Measurements from ENCODE around the gene THRSP.
A peak's percentile ranks its signal among the peaks of the same experiment; 100 is the strongest.
"Not testable (repeated sequence)": the region's sequence is repeated elsewhere in the genome, so short reads cannot be mapped to it uniquely, and the experiment has no call there.

Gene THRSP

DNA sequence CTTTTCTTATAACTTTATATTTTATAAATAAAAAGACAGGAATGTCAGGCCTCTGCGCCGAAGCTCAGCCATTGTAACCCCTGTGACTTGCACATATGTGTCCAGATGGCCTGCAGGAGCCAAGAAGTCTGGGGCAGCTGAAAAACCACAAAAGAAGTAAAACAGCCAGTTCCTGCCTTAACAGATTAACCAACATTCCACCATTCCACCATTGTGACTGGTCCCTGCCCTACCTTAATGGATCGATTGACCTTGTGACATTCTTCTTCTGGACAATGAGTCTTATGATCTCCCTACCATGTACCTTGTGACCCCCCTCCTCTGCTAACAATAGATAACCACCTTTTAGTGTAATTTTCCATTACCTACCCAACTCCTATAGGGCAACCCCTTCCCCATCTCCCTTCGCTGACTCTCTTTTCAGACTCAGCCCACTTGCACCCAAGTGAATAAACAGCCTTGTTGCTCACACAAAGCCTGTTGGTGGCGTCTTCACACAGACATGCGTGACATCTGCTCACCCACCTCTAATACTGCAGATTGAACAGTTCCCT, 22.9 kb downstream of the THRSP start:
- not testable (repeated sequence) for H3K9me3 Mint-ChIP-seq; H3K27me3 Mint-ChIP-seq; H3K4me1 Mint-ChIP-seq; H3K27ac Mint-ChIP-seq (ENCODE audit: low read depth); H3K4me3 Mint-ChIP-seq; ATAC-seq (replicated peaks; ENCODE audit: extremely low read depth, poor library complexity, severe bottlenecking); DNase-seq (ENCODE audit: low spot score in 2 of 2); H3K36me3 Mint-ChIP-seq (ENCODE audit: insufficient read depth)

DNA sequence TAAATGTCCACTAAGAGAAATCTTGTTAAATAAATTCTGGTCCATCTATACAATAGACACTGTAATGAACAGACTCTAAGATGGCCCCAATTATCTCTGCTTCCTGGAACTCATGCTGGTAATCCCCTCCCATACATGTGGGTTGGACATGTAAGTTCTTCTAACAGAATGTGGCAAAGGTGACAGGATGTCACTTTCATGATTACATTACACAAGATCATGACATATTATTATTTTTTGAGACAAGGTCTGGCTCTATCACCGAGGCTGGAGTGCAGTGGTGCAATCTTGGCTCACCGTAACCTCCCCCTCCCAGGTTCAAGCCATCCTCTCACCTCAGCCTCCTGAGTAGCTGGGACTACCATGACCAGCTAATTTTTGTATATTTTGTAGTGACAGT, 30.6 kb downstream of the THRSP start:
- Mint-ChIP-seq H3K4me3 (no peak overlapping the region), H3K9me3 (no peaks in the 10 kb centered on the region), H3K36me3 (ENCODE audit: insufficient read depth) (no peaks in the 10 kb centered on the region), H3K27me3 (no peaks in the 10 kb centered on the region), H3K27ac (ENCODE audit: low read depth) (no peak overlapping the region), H3K4me1 (no peaks in the 10 kb centered on the region)
- ATAC-seq (replicated peaks; ENCODE audit: extremely low read depth, poor library complexity, severe bottlenecking) (peak; percentile 64), DNase-seq (ENCODE audit: low spot score in 2 of 2) (no peak)

DNA sequence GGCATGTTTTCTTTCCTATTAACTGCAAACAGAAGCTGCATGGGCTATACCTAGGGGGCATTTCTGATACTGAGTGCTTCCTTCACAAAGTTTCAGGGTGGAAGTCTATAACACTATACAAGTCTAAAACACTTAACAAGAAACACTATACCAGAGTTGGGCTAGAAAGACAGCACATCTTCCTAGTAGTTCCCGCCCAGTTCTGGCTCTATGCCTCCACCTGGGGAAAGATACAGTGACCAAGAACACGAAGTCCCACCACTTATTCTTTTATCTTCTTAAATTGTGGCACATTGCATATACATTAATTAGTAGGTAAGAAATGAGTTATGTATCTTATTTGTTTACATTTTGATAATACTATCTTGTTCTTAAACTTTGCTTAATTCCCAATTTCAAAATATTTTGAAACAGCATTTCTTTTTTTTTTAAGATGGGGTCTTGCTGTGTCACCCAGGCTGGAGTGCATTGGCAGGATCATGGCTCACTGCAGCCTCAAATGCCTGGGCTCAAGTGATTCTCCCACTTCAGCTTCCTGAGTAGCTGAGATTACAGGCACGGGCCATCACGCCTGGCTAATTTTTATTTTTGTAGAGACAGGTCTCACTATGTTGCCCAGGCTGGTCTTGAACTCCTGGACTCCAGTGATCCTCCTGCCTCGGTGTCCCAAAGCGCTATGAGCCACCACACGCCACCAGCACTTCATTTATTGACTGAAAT, 34.2 kb downstream of the THRSP start:
- Mint-ChIP-seq H3K4me1 (no peaks in the 10 kb centered on the region), H3K9me3 (no peaks in the 10 kb centered on the region), H3K36me3 (ENCODE audit: insufficient read depth) (peaks cover 12% of the 10 kb centered on the region), H3K4me3 (no peak overlapping the region), H3K27ac (ENCODE audit: low read depth) (no peak overlapping the region), H3K27me3 (no peaks in the 10 kb centered on the region)
- ATAC-seq (replicated peaks; ENCODE audit: extremely low read depth, poor library complexity, severe bottlenecking) (no peak), DNase-seq (ENCODE audit: low spot score in 2 of 2) (no peak)

DNA sequence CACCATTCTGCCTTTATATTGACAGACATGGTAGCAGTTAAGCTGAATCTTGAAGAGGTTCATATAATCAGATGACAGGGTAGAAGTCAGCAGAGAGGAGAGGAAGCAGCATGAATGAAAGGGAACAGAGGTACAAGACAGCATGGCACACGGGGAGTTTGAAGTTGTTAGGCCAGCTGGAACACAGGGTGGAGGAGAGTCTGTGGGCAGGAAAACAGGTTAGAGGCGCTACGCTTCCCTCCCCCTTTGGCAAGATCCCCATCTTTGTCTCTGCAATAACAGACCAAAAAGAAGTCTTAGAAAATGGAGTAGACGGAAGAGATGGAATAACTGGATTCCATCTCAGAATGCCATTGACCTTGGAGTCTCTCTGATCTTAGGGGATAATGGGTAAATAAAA, 36.0 kb downstream of the THRSP start:
- Mint-ChIP-seq H3K4me1 (no peaks in the 10 kb centered on the region), H3K27ac (ENCODE audit: low read depth) (no peak overlapping the region), H3K36me3 (ENCODE audit: insufficient read depth) (peaks cover 18% of the 10 kb centered on the region), H3K27me3 (no peaks in the 10 kb centered on the region), H3K9me3 (no peaks in the 10 kb centered on the region), H3K4me3 (no peak overlapping the region)
- DNase-seq (ENCODE audit: low spot score in 2 of 2) (no peak), ATAC-seq (replicated peaks; ENCODE audit: extremely low read depth, poor library complexity, severe bottlenecking) (no peak)

DNA sequence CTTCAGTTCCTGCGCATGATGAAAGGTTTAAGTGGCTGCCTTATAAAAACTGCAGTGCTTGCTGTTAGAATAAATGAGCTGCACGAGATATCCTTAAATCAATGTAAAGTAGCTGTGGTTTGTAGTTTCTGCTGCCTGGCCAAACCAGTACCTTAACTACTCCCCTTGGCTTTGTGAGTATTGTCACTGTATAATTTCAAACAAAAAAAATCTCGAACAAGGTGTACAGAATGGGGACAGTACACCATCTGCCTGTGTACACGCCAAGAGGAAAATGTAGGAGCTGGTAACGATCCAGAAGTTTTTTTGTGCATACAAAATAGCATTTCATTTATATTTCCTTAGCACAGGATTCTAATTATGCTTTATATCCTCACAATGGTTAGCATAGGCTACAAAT, 36.6 kb downstream of the THRSP start:
- no peak for DNase-seq (ENCODE audit: low spot score in 2 of 2)
- H3K27me3 Mint-ChIP-seq, result no peaks in the 10 kb centered on the region
- no peaks in the 10 kb centered on the region for H3K4me1 Mint-ChIP-seq
- H3K9me3 Mint-ChIP-seq, result no peaks in the 10 kb centered on the region
- H3K27ac Mint-ChIP-seq (ENCODE audit: low read depth), result no peak overlapping the region
- no peak for ATAC-seq (replicated peaks; ENCODE audit: extremely low read depth, poor library complexity, severe bottlenecking)
- H3K36me3 Mint-ChIP-seq (ENCODE audit: insufficient read depth), result peaks cover 18% of the 10 kb centered on the region
- H3K4me3 Mint-ChIP-seq, result no peak overlapping the region

DNA sequence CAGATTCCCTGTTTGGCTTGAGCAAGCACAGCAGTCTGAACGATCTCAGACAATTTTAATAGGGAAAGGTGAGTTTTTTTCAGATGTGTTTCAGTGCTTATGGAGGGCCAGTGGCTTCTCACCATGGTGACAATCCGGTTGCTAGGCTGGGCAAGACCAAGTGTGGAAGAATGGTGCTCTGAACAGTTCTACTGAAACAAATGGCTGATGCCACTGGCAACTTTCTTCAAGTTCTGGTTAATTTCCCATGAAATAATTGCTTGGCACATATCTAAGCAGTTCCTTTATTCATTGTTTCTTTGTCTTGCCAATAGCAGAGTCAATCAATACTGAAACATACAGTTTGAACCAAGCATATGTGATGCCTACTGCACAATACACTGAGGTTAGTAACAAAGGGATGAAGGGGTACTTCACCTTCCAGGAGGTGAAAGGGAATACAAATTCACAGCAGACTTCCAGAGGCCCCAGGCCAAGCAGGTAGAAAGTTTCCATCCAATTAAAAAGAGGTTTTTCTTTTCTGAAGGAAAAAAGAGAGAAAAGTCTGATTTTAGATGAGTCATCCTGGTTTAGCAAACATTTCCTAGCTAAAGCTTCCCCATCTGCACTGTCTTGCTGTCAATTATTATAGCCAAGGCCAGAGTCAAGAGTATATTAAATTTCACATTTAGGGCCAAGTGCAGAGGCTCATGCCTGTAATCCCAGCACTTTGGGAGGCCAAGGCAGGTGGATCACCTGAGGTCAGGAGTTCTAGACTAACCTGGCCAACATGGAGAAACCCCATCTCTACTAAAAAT, 37.2 kb downstream of the THRSP start:
- H3K4me1 Mint-ChIP-seq, result no peaks in the 10 kb centered on the region
- ATAC-seq (replicated peaks; ENCODE audit: extremely low read depth, poor library complexity, severe bottlenecking) (no peak), DNase-seq (ENCODE audit: low spot score in 2 of 2) (no peak)
- no peaks in the 10 kb centered on the region for H3K27me3 Mint-ChIP-seq
- no peaks in the 10 kb centered on the region for H3K9me3 Mint-ChIP-seq
- H3K36me3 Mint-ChIP-seq (ENCODE audit: insufficient read depth), result peaks cover 18% of the 10 kb centered on the region
- no peak overlapping the region for H3K27ac Mint-ChIP-seq (ENCODE audit: low read depth)
- no peak overlapping the region for H3K4me3 Mint-ChIP-seq

DNA sequence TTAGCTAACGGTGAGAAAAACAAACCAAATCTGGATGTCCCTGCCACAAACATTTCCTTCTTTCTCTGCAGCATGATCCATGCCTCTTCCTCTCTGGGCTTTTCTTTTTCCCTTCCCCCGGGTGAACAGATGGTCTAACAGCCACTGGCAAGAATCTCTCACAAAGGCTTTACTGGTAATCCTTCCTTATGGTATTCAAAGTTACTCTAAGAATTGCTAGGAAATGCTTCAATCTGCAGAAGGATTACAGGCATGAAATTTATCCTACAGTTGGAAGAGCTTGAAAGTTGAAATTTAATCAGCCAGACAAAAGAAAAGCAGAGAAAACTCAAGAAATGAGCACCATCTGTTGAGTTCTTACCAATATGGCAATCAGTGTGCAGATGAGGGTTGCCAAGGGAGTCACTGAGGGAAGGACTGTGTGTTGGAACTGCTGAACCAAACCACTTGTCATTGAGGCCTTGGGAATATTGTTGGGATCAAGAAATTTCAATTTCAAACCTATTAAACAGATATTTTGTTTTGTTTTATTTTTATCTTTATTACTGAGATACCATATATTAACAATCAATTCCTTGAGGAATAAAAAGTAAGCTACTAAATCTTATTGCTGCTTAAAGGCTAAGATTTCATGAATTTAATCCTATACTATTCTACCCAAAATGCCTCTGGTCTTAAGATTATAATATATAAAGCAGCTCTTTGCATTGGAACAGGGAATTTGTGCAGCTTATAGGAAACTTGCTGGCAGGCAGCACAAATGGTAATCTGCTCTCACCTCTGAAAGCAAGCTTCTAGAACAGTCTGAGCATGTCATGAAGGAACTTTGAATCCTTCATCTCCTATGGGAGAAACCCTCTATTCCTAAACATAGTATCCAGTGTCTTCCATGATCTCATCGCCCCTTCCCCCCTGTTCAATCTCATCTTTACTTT, 45.7 kb downstream of the THRSP start:
- Mint-ChIP-seq H3K36me3 (ENCODE audit: insufficient read depth) (peaks cover 28% of the 10 kb centered on the region), H3K4me1 (no peaks in the 10 kb centered on the region), H3K4me3 (no peak overlapping the region), H3K27me3 (no peaks in the 10 kb centered on the region), H3K9me3 (no peaks in the 10 kb centered on the region), H3K27ac (ENCODE audit: low read depth) (no peak overlapping the region)
- DNase-seq (ENCODE audit: low spot score in 2 of 2), result no peak
- no peak for ATAC-seq (replicated peaks; ENCODE audit: extremely low read depth, poor library complexity, severe bottlenecking)

DNA sequence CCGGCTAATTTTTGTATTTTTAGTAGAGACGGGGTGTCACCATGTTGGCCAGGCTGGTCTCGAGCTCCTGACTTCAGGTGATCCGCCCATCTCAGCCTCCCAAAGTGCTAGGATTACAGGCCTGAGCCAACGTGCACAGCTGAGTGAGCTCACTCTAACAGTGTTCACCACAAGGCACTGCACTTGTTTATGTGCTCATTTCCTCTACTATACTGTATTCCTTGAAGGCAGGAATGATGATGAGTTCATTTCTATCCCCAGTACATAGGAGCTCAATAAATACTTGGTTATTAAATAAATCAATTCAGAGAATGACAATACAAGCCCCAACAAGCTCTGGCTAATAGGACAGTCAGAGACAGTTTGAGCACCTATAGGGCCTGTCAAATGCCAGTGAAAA, 46.7 kb downstream of the THRSP start:
- Mint-ChIP-seq H3K4me1 (no peaks in the 10 kb centered on the region), H3K36me3 (ENCODE audit: insufficient read depth) (peaks cover 31% of the 10 kb centered on the region), H3K4me3 (no peak overlapping the region), H3K9me3 (no peaks in the 10 kb centered on the region), H3K27ac (ENCODE audit: low read depth) (no peak overlapping the region), H3K27me3 (no peaks in the 10 kb centered on the region)
- no peak for ATAC-seq (replicated peaks; ENCODE audit: extremely low read depth, poor library complexity, severe bottlenecking)
- DNase-seq (ENCODE audit: low spot score in 2 of 2), result no peak

DNA sequence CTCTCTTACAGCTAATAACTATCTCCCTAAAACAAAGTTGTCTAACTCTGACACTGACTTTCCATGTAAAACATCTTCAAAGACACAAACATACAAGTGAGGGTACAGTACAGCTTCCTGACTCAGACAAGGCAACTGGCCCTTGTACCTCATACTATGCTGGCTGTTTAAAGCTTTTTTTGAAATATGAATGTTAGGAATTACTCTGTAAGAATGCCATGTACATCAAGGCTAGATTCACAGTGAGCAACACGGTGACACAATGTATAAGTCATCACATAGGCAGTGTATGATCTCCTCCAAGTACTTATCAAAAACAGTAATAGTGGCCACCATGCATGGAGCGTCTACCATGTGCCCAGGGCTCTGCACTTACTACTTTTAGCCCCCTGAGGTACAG, 47.2 kb downstream of the THRSP start:
- ATAC-seq (replicated peaks; ENCODE audit: extremely low read depth, poor library complexity, severe bottlenecking) (no peak), DNase-seq (ENCODE audit: low spot score in 2 of 2) (no peak)
- Mint-ChIP-seq H3K4me1 (no peaks in the 10 kb centered on the region), H3K36me3 (ENCODE audit: insufficient read depth) (peaks cover 31% of the 10 kb centered on the region), H3K9me3 (no peaks in the 10 kb centered on the region), H3K27ac (ENCODE audit: low read depth) (no peak overlapping the region), H3K4me3 (no peak overlapping the region), H3K27me3 (no peaks in the 10 kb centered on the region)

DNA sequence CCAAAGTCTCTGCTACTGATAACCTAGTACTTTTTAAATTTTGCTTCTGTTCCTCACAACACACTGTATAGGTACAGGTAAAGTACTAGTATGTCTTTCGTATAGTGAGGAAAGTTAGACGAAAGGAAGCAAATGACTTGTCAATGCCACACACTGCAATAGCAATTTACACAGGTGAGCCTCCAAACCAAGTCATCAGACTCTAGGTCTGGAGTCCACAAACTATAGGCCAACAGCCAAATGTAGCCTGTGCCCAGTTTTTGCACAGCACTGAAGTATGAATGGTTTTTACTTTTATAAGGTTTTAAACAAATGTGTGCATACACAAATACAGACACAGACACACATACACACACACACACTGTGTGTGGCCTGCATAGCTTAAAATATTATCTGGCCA, 47.6 kb downstream of the THRSP start:
- Mint-ChIP-seq H3K4me3 (no peak overlapping the region), H3K9me3 (no peaks in the 10 kb centered on the region), H3K27ac (ENCODE audit: low read depth) (no peak overlapping the region), H3K36me3 (ENCODE audit: insufficient read depth) (peaks cover 30% of the 10 kb centered on the region), H3K27me3 (no peaks in the 10 kb centered on the region), H3K4me1 (no peaks in the 10 kb centered on the region)
- DNase-seq (ENCODE audit: low spot score in 2 of 2), result no peak
- ATAC-seq (replicated peaks; ENCODE audit: extremely low read depth, poor library complexity, severe bottlenecking), result no peak

DNA sequence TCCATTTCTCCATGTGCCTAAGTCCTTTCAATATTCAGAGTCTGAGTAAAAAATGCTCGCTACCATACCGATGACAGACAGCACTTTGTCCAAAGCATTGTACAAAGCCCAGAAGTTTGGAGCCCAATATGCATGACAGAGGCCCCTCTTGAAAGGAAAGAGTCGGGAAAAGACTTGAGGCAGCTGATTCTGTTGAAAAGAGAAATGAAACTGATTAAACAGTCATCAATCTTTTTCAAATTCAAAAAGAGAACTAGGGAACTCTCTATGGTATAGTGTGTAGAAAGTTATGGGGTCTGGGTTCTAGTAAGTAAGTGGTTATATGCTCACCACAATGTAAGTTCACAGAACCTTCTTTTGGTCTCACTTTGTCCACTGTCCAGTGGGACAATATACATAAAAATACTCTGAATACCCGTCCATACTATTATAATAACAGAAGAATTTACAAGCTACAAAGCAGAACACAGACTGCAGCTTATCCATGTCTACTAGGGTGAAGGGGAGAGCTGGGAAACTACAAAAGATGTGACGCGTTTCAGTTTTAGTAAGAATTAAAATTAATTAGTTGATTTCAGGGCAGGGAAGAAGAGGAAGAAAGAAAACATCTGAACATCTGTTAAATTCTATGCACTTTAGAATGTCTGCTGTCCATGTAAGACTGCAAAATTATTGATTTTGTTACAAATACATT, 49.1 kb downstream of the THRSP start:
- ATAC-seq (replicated peaks; ENCODE audit: extremely low read depth, poor library complexity, severe bottlenecking) (no peak), DNase-seq (ENCODE audit: low spot score in 2 of 2) (no peak)
- H3K27me3 Mint-ChIP-seq, result no peaks in the 10 kb centered on the region
- no peaks in the 10 kb centered on the region for H3K4me1 Mint-ChIP-seq
- no peaks in the 10 kb centered on the region for H3K9me3 Mint-ChIP-seq
- H3K27ac Mint-ChIP-seq (ENCODE audit: low read depth), result no peak overlapping the region
- H3K4me3 Mint-ChIP-seq, result no peak overlapping the region
- H3K36me3 Mint-ChIP-seq (ENCODE audit: insufficient read depth), result peaks cover 35% of the 10 kb centered on the region

Measured in central memory CD8-positive, alpha-beta T cell (primary cell).